Progenitor cell of endocrine pancreas (in vitro differentiated cells): ENCODE data around the gene MCTP2. TPM values are rescaled to one million over a fixed set of nuclear protein-coding genes. Genes with fewer than 3 reads are reported as not detected.
A peak's percentile ranks its signal among the peaks of the same experiment; 100 is the strongest.

Source experiments
- DNase-seq: peaks from one replicate; pipeline ENCODE4 v3.0.0; 2021; ENCODE audit warnings: low spot score; ENCODE audit not compliant: unreplicated experiment
- H3K27ac Mint-ChIP-seq: 2 replicates; pipeline ENCODE4 v1.8.0; 2021; ENCODE audit warnings: mild to moderate bottlenecking, moderate library complexity, mixed read lengths
- H3K27me3 Mint-ChIP-seq: 2 replicates; pipeline ENCODE4 v1.8.0; 2021; ENCODE audit warnings: mixed read lengths
- H3K36me3 Mint-ChIP-seq: 2 replicates; pipeline ENCODE4 v1.8.0; 2022; ENCODE audit warnings: mixed read lengths; ENCODE audit not compliant: insufficient read depth
- H3K4me1 Mint-ChIP-seq: 2 replicates; pipeline ENCODE4 v1.8.0; 2021; ENCODE audit warnings: low read depth, mixed read lengths
- H3K4me3 Mint-ChIP-seq: 2 replicates; pipeline ENCODE4 v1.8.0; 2021; ENCODE audit warnings: low read depth, mild to moderate bottlenecking, moderate library complexity, mixed read lengths
- H3K9me3 Mint-ChIP-seq: 2 replicates; pipeline ENCODE4 v1.8.0; 2021; ENCODE audit warnings: low read depth, mixed read lengths
- total RNA-seq: library from RNA; stranded (reverse); gene quantifications from 2 replicates; pipeline ENCODE4 v1.2.1, GENCODE V29; 2021
- TF ChIP-seq, protein P1 (sequence below): fragments of 200-600 bp; sonication (generic); IDR thresholded peaks from one replicate; pipeline ENCODE4 v1.5.0; 2021; ENCODE audit warnings: antibody characterized with exemption, mild to moderate bottlenecking; ENCODE audit not compliant: unreplicated experiment

Gene MCTP2
- total RNA-seq, 1 donor from 2014 or later, result 2.6 TPM

DNA sequence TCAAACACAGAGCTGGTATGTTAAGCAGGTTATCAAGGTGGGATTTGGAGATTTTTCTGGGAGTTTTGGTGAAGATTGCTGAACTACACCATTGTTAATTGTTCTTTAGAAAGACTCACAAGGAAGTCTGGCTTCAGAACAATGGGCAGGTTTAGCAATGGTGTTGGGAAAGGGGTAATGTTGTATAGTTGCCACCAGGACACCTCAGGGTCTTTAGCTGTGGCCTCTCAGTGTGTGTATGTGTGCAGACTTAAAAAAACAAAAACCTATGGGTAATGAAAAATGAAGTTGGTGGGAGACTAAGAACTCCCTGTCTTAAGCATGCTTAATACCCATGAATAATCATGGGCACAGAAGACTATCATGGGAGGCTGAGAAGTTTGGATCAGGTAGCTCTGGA, 91.7 kb downstream of the MCTP2 start:
- no peaks in the 10 kb centered on the region for H3K36me3 Mint-ChIP-seq
- H3K27ac Mint-ChIP-seq, result no peak overlapping the region
- DNase-seq, result no peak
- TF ChIP-seq, protein P1, sequence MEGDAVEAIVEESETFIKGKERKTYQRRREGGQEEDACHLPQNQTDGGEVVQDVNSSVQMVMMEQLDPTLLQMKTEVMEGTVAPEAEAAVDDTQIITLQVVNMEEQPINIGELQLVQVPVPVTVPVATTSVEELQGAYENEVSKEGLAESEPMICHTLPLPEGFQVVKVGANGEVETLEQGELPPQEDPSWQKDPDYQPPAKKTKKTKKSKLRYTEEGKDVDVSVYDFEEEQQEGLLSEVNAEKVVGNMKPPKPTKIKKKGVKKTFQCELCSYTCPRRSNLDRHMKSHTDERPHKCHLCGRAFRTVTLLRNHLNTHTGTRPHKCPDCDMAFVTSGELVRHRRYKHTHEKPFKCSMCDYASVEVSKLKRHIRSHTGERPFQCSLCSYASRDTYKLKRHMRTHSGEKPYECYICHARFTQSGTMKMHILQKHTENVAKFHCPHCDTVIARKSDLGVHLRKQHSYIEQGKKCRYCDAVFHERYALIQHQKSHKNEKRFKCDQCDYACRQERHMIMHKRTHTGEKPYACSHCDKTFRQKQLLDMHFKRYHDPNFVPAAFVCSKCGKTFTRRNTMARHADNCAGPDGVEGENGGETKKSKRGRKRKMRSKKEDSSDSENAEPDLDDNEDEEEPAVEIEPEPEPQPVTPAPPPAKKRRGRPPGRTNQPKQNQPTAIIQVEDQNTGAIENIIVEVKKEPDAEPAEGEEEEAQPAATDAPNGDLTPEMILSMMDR, result no peak
- no peaks in the 10 kb centered on the region for H3K9me3 Mint-ChIP-seq
- no peaks in the 10 kb centered on the region for H3K4me1 Mint-ChIP-seq
- no peaks in the 10 kb centered on the region for H3K27me3 Mint-ChIP-seq
- H3K4me3 Mint-ChIP-seq, result no peak overlapping the region

DNA sequence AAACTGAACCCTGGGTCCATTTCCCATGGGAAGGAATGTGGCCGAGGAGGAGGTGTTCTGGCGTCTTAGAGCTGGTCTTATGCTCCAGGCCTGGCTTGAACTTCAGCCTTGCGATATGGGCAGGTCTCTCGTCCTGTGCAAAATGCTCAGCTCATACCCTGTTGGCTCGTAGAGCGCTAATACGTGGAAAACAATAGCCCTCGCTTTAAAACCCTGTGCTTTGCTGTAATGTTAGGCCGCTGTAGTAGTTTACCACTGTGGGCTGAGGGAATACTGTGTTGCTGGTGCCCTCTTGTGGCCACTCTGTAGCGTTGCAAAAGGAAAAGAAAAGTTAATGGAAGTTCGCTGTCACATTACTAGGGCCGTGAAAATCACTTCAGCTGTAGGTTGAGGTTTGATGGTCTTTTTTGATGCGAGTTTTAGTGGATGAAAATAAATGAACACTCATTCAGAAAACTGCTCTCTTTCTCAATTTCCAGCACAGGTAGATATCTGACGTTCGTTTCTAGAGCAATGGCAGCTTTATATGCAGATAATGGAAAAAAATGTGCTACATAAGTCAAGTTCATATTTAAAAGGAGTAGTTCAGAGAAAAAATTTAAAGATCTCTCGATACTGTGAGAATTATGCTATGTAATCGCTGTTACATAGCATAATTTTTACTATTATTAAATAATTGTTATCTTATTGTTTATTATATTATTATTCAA, 92.9 kb downstream of the MCTP2 start:
- Mint-ChIP-seq H3K27ac (no peak overlapping the region), H3K27me3 (no peaks in the 10 kb centered on the region), H3K9me3 (no peaks in the 10 kb centered on the region), H3K36me3 (no peaks in the 10 kb centered on the region), H3K4me1 (no peaks in the 10 kb centered on the region), H3K4me3 (no peak overlapping the region)
- peak; percentile 25 for DNase-seq
- TF ChIP-seq, protein P1, result peak; percentile 95

DNA sequence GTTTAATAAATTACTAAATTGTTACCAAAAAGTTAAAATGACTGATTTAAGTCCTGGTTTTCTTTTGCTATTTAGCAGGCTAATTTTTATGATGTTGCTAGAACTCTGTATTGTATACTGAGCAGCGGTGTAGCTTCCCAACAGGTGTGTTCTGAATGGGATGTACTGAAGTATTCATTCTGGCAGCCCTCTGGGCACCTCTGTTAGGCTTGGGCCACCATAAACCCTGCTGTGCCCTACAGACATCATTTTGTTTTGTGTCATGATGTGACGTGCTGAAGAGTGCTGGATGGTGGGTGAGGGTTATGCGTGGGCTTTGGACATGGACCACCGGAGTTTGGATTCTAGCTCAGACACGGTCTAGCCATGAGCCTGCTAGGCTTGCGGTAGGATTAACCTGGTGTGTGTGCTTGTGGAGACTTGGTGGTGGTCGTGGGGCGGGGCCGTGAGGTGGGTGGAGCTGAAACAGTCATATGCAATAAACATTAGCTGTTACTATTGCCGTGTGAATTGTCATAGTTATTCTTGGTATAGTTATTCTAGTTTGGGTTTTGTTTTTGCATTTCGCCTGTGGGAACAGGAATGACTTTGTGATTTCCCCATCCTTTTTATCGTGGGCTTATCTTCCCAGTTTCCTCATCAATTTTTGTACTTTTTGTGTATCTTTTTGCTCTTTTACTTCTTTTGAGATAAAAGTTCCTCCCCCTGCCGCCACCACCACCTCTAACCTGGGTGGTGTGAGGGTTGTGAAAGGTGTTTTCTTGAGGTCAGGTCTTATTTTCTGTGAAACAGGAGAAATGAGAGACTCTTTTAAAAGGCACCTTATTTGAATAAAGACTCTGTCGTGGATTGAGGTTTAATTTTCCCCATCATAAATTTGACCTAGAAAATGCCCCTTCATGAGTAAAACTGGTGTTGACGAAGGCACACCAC, 93.7 kb downstream of the MCTP2 start:
- TF ChIP-seq, protein P1, result no peak
- Mint-ChIP-seq H3K4me1 (no peaks in the 10 kb centered on the region), H3K27me3 (no peaks in the 10 kb centered on the region), H3K36me3 (no peaks in the 10 kb centered on the region), H3K27ac (no peak overlapping the region), H3K4me3 (no peak overlapping the region), H3K9me3 (no peaks in the 10 kb centered on the region)
- no peak for DNase-seq

DNA sequence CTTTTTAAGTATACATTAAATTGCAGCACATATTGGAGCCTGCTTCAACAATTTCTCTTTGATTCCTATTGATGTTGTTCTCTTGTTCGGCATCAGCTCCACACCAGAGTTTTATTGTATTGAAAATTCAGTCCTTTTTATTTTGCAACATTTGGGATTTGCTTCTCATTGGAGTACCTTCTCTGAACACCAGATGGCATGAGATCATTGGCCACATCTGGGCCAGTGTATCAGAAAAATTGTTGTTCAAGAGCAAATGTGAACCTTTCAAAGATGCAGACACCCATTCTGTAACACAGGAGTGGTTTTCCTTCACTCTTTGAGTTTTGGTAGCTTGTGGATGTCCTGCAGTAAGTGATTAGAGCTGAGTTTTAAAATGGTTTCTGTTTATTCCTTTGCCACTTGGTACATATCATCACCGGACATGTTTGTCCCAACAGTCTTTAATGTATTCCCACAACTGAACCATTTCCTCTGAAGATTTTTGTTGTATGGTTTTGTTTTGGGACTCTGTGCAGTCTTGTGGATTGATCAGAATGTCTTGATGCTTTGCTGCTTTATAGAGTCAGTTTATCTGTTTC, 96.1 kb downstream of the MCTP2 start:
- DNase-seq, result no peak

More for the DNA sequence above, 96.1 kb downstream of the MCTP2 start:
- Mint-ChIP-seq H3K27ac (no peak overlapping the region), H3K27me3 (no peaks in the 10 kb centered on the region), H3K9me3 (no peaks in the 10 kb centered on the region), H3K4me3 (no peak overlapping the region), H3K36me3 (no peaks in the 10 kb centered on the region), H3K4me1 (peaks cover 3% of the 10 kb centered on the region)
- TF ChIP-seq, protein P1, result peak; percentile 72
